HepG2 (cell line): Measurements from ENCODE around the gene ACAP3. TPM values are rescaled to one million over a fixed set of nuclear protein-coding genes. Genes with fewer than 3 reads are reported as not detected.

ENCODE experiments used
- BHLHE40 ChIP-seq: IDR thresholded peaks from 2 replicates; pipeline ENCODE4 v1.6.1; 2011; ENCODE audit warnings: low read length, improper control_type of control experiment
- GABPA ChIP-seq, 2 experiments: IDR thresholded peaks; 2 replicates each; pipeline ENCODE4 v1.6.1; 2011 to 2016; ENCODE audit warnings: low read depth in 2 of 2, low read length in 1 of 2, missing biosample characterization in 1 of 2, missing genetic modification characterization in 1 of 2
- HDAC1 ChIP-seq: sonication (generic); formaldehyde crosslinking; IDR thresholded peaks from 2 replicates; pipeline ENCODE4 v1.5.1; 2020; ENCODE audit warnings: mild to moderate bottlenecking, missing genetic modification reagents
- HNF4A ChIP-seq: sonication (generic); formaldehyde crosslinking; IDR thresholded peaks from 2 replicates; pipeline ENCODE4 v1.4.0; 2020; ENCODE audit warnings: missing genetic modification reagents
- HNRNPL ChIP-seq: fragments of 200-400 bp; formaldehyde crosslinking; IDR thresholded peaks from 2 replicates; pipeline ENCODE4 v1.6.1; 2017; ENCODE audit warnings: mild to moderate bottlenecking, low read depth, low read length
- KAT2B ChIP-seq: fragments of 150-350 bp; IDR thresholded peaks from 2 replicates; pipeline ENCODE4 v1.6.1; 2014; ENCODE audit warnings: low read depth, low read length, borderline replicate concordance
- RNF2 ChIP-seq: fragments of 450-650 bp; conservative IDR thresholded peaks from 2 replicates; pipeline ENCODE4 v1.6.1; 2016; ENCODE audit warnings: low read depth
- SNAPC5 ChIP-seq: sonication (generic); formaldehyde crosslinking; IDR thresholded peaks from 2 replicates; pipeline ENCODE4 v1.8.1; 2023; ENCODE audit warnings: mild to moderate bottlenecking, missing genetic modification reagents, borderline replicate concordance
- TOPORS ChIP-seq: sonication (generic); formaldehyde crosslinking; IDR thresholded peaks from 2 replicates; pipeline ENCODE4 v1.8.0; 2023; ENCODE audit warnings: mild to moderate bottlenecking, missing genetic modification reagents
- YEATS2 ChIP-seq: sonication (generic); formaldehyde crosslinking; IDR thresholded peaks from 2 replicates; pipeline ENCODE4 v1.4.0; 2020; ENCODE audit warnings: missing genetic modification reagents, borderline replicate concordance
- ZBTB40 ChIP-seq, 2 experiments: fragments of 450-650 bp in 1 of 2; sonication (generic) in 1 of 2; formaldehyde crosslinking in 1 of 2; IDR thresholded peaks; 2 replicates each; pipeline versions ENCODE4 v1.6.1 to v1.8.0; 2016 to 2022; ENCODE audit warnings: antibody characterized with exemption in 1 of 2, mild to moderate bottlenecking in 1 of 2, missing genetic modification reagents in 1 of 2
- ZNF224 ChIP-seq: sonication (generic); formaldehyde crosslinking; IDR thresholded peaks from 2 replicates; pipeline ENCODE4 v1.5.0; 2020; ENCODE audit warnings: mild to moderate bottlenecking, missing genetic modification reagents
- ZNF414 ChIP-seq: sonication (generic); formaldehyde crosslinking; IDR thresholded peaks from 2 replicates; pipeline ENCODE4 v1.5.0; 2020; ENCODE audit warnings: missing genetic modification reagents
- ZNF451 ChIP-seq: sonication (generic); formaldehyde crosslinking; IDR thresholded peaks from 2 replicates; pipeline ENCODE4 v1.5.0; 2020; ENCODE audit warnings: mild to moderate bottlenecking, missing genetic modification reagents
- ZNF468 ChIP-seq: sonication (generic); formaldehyde crosslinking; IDR thresholded peaks from 2 replicates; pipeline ENCODE4 v1.8.0; 2022; ENCODE audit warnings: mild to moderate bottlenecking, moderate library complexity, missing genetic modification reagents
- ZNF580 ChIP-seq: IDR thresholded peaks from 2 replicates; pipeline ENCODE4 v1.6.1; 2016; ENCODE audit warnings: low read depth, borderline replicate concordance
- ZNF841 ChIP-seq: sonication (generic); formaldehyde crosslinking; IDR thresholded peaks from 2 replicates; pipeline ENCODE4 v1.8.1; 2023; ENCODE audit warnings: missing genetic modification reagents, borderline replicate concordance
- ZSCAN25 ChIP-seq: sonication (generic); formaldehyde crosslinking; IDR thresholded peaks from 2 replicates; pipeline ENCODE4 v1.8.0; 2022; ENCODE audit warnings: mild to moderate bottlenecking, missing genetic modification reagents
- polyA plus RNA-seq, 8 experiments: library from polyadenylated mRNA; depleted of rRNA in 3 of 8; stranded (reverse) in 7 of 8; unstranded in 1 of 8; fragments of >200 nt; fragmentation: Illumina TruSeq in 4 of 8; extraction: Trizol in 4 of 8; gene quantifications; 2 replicates each; pipeline versions ENCODE4 v1.2.1 to v1.2.3, GENCODE V29; 2011 to 2016; ENCODE audit warnings: low read depth in 4 of 8, missing spikeins in 1 of 8, mixed read lengths in 1 of 8; ENCODE audit not compliant: insufficient read depth in 1 of 8
- total RNA-seq, 5 experiments: library from RNA; depleted of rRNA; stranded (reverse); fragments of >200 nt; fragmentation: Illumina TruSeq; extraction: Trizol; gene quantifications; 2 replicates each; pipeline ENCODE4 v1.2.3, GENCODE V29; 2016; ENCODE audit warnings: low read depth in 1 of 5

ACAP3 gene
- total and polyA plus RNA-seq, 2 of the 13 experiments (the other 11 are each of a cell fraction or from before 2014, with no cell fraction given) = 29.4 to 50.8 TPM

- TF ChIP-seq ZBTB40 (IDR thresholded peaks at IDR 0.05) (no peak), ZBTB40 (CRISPR knock-in tag; IDR thresholded peaks at IDR 0.05) (no peak), ZNF414 (no peak), ZNF580 (no peak), GABPA (IDR thresholded peaks at IDR 0.05; ENCODE audit: low read depth, low read length) (no peak), GABPA (CRISPR knock-in tag; IDR thresholded peaks at IDR 0.05; ENCODE audit: low read depth) (no peak), ZNF224 (no peak), BHLHE40 (no peak), ZSCAN25 (CRISPR knock-in tag) (peak; percentile 56; the same call in 1 of the 2 replicates), ZNF451 (CRISPR knock-in tag) (no peak), ZNF841 (CRISPR knock-in tag) (no peak), HNF4A (CRISPR knock-in tag) (no peak), RNF2 (no peak), YEATS2 (CRISPR knock-in tag) (no peak), SNAPC5 (CRISPR knock-in tag) (no peak), KAT2B (no peak), TOPORS (CRISPR knock-in tag) (no peak), HNRNPL (no peak), ZNF468 (CRISPR knock-in tag) (no peak), HDAC1 (CRISPR knock-in tag) (no peak)
Observed at GRCh38 chr1:1340791-1341548, 33.2 kb upstream of the ACAP3 start (continued).
